ENCODE data around the gene PRM1.

Gene PRM1

DNA sequence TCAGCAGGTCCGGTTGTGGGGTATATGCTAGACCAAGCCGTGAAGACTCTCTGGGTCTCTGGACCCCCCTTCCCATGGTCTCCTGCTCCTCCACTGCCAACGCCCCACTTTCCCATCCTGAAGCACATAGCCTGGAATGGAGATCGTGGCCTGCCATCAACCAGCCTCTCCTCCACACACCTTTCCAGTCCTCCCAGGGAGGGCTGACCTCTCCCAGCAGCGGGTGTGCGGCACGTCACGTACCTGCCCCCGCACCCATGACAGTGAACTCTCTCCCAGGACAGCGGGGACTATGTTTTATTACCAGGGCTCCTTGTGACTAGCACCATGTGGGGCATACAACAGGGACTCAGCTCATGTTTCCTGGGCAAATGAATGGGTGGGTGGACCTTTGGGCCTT is 9.5 kb downstream of the PRM1 start:
- no peak for DNase-seq

- DNase-seq: no peak
Measured at GRCh38 chr16:11270602-11271162, 10.4 kb downstream of the PRM1 start.

DNA sequence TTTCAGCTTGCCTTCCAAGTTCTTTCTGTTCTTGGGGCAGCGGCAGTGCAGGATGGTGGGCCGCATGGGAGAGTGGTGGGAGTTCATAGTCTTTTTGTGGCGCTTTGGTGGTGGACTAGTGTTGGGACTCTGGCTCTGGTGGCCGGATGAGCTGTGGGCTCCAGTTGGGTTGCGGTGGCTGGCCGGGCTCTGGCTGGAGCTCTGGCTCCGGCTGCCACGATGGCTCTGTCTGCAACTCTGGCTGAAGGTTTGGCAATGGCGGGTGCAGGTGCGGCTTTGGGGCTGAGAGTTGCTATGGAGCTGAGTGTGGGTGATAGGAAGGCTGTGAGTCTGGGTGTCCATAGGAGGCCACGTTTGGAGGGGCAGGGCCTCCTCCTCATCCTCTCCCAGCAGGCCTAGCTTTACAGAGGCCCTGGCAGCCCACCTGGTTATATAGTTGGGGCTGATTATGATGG is 12.2 kb downstream of the PRM1 start, which contains the start of gene TNP2:
TSS of gene TNP2 (minus strand) at position 405 of the 455 bp plus-strand sequence. CDS start at position 342, 63 bp downstream.
- no peak for DNase-seq

- no peak for DNase-seq
Measured at GRCh38 chr16:11265124-11265523, 16.0 kb downstream of the PRM1 start.

DNA sequence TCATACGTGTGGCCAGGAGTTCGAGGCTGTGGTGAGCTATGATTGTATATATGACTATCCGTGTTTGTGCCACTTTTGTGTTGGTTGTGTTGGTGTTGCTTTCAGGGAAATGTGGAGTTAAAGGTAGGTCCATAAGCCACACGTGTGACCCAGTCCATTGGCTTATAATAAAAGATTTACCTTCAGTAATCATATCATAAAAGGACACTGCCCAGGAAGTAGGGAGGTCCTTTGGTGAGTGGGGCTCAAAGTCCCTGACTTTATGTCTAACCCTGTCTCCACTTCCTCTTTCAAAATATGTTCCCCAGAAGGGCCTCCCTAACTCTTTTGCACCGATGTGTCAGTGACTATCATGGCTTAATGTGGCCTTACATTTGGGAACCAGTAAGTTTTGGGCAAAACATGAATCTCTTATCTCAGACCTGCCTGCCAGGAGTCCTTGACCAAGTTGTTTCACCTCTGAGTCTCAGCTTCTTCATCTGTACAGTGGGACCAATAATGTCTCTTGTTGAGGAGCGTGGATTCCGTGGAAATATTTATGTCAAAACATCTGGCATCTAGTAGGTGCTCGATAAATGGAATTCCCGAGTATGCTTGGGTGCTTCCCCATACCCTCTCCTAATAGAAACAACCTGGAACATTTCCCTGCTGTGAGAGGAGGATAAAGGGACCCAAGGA is 16.8 kb downstream of the PRM1 start:
- DNase-seq: no peak

DNA sequence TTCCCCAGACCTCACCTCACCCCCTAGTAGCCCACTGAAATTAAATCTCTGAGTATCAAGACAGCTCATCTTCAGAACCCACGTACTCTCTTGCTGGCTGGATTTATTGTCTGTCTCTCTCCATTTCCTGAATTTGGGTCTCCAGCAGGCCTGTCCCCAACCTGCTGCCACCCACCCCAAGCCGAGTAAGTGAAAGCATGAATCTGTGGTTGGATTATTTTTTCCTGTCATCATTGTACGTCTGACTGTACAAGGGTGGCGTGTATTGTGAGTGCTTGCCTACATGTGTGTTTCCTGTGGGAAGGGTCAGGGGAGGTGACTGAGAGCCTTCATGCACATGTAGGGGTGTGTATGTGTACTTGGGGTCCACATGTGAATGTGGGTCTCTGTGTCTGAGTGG is 17.4 kb downstream of the PRM1 start:
- no peak for DNase-seq

- DNase-seq: no peak
Measured at GRCh38 chr16:11262915-11263314, 18.2 kb downstream of the PRM1 start.

GRCh38 chr16:11260596-11260966 is 20.5 kb downstream of the PRM1 start:
- no peak for DNase-seq

DNA sequence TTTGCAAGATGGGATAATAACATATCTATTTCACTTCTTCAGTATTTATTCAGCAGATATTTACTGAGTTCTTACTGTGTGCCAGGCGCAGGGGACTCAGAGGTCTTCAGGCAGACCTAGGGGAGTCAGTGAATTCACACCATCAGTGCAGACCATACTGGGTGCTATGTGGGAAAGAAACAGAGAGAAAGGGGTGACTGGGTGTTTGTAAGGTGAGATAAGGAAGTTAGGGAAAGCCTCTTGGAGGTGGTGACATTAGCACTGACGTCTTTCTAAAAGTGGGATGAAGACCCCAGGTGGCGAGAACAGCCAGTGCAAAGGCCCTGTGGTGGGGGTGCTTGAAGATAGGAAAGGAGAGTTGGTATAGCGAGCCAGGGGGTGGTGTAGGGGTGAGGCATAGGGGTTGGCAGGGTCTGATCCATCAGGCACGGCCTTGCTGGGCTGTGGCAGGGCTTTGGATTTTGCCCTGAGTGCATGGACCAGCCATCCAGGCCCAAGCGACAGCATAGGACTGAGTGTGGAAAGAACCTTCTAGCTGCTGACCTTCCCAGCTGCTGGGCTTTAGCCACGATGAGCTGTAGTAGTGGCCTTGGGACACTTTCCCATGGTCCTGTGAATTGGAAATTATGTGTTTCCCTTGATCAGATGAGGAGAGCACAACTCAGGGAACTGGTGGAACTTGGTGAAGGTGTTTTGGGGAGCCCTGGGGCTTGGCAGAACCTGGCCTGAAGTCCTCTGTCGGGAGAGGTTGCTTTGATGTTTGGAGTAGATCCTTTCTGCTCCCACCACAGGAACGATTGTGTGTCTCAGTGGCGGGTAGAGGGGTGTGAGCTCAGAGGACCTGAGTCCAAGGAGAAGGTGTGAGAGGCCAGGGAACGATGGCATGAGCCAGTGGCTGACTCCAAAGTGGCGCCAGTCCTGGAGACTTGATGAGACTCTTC is 21.2 kb downstream of the PRM1 start:
- no peak for DNase-seq

DNA sequence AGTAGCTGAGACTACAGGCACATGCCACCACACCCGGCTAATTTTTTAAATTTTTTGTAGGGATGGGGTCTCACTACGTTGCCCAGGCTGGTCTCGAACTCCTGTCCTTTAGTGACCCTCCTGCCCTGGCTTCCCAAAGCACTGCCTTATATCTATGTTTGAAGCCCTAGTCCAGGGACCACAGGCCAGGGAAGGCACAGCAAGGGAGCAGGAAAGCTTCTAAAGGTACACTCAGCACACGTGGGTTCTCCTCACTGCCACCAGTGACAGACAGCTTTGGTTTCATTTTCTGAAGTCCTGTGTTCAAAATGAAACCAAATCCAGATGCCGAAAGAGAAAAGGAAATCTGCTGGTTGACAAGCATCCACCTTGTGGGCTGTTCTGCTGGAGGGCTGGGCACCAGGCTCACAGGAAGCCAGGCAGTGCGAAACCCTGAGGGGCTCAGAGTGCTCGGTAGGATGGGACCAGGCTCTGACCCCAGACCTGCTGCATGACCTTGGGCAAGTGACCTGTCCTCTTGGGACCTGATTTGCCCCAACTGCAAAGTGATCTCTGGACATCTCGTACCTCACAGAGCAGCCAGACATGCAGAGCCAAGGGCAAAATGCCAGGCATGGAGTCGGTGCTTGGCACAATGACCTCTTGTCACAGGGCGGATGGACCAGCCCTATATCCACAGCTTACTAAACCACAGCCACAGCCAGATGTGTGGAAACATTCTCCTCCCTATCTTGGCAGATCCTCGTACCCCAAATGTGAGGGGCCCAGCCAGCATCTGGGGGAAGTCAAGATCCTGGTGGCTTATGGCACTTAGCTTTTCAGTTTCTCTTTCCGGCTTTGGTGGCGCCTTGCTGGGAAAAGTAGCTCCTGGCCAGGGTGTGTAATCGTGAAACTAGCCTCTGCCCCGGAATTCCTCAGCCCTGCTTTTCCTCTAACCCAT is 22.3 kb downstream of the PRM1 start:
- no peak for DNase-seq

DNA sequence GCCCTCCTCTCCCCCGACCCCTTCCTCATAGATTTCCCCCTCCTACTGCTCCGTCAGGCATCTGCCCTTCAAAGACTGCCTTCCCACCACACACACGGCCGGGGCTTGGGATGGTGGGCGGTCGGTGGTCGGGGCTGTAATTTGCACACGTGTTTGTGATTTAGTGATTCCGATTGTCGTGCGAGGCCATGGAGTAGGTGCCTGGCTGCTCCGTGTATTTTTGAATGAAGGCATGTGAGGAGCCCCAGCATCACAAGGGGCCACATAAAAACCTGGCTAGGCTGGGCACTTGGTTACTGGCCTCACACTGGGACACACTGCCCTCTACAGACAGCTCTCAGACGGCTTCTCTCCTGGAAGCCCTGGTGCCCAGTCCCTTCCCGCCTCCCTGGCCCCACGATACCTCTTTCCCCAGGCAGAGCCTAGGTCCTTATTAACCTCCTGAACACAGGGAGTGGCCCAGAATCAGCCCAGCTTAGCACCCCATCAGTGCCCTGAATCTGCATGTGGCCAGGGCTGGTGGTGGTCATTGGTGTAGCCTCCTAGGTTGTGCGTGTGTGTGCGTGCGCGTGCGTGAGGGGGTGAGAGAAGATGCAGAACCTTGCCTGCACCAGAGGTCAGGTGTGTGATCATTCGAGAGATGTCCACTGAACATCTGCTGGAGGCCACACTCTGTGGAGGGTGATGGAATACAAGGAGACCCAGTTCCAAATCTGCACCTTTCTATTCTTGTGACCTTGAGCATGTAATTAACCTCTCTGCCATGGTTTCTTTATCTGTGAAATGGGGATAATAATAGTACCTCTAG is 23.8 kb downstream of the PRM1 start:
- peak; percentile 71 for DNase-seq

- DNase-seq: no peak
Measured at GRCh38 chr16:11256661-11257130, 24.4 kb downstream of the PRM1 start.

DNA sequence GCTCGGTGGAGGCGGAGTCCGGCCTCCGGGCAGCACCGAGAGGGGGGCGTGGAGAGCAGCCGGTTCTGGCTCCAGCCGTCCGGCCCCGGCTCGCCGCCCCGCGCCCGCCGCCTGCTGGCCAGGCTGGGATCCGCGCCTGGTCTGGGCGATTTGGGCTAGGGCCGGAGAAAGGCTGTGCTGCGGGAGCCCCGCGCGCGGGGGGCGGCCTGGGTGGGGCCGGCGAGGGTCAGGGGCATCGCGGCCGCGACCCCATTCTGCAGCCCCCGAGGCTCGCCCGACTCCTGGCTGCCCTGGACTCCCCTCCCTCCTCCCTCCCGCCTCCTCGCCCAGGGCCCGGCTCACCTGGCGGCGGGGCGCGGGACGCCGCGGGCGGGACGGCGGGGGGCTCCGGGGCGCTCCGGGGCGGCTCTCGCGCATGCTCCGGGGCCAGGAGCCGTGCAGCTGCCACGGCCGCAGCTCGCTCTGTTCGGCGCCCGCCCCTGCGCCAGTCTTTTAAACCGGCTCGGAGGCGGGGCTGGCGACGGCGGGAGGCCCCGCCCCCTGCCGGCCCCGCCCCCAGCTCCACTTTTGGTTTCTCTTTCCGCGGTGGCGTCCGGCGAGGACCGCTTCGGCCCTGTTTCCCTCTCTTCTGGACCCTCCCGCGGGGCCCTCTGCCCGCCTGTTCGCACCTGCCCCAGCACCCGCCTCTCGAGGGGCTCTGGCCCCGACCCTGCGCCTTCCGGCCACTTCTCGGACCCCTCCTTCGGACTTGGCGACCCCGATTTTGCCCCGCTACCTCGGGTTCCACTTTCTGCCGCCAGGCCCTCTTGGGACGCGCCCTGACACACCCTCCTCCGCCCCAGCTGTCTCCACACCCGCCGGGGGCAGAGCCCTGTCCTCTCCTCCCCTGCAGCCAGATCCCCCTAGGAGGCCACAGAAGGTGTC is 25.1 kb downstream of the PRM1 start, which contains the start of gene SOCS1:
TSS of gene SOCS1 (minus strand) at position 468 of the 924 bp plus-strand sequence. CDS start 726 bp downstream, outside the sequence.
- DNase-seq: peak; percentile 69

DNA sequence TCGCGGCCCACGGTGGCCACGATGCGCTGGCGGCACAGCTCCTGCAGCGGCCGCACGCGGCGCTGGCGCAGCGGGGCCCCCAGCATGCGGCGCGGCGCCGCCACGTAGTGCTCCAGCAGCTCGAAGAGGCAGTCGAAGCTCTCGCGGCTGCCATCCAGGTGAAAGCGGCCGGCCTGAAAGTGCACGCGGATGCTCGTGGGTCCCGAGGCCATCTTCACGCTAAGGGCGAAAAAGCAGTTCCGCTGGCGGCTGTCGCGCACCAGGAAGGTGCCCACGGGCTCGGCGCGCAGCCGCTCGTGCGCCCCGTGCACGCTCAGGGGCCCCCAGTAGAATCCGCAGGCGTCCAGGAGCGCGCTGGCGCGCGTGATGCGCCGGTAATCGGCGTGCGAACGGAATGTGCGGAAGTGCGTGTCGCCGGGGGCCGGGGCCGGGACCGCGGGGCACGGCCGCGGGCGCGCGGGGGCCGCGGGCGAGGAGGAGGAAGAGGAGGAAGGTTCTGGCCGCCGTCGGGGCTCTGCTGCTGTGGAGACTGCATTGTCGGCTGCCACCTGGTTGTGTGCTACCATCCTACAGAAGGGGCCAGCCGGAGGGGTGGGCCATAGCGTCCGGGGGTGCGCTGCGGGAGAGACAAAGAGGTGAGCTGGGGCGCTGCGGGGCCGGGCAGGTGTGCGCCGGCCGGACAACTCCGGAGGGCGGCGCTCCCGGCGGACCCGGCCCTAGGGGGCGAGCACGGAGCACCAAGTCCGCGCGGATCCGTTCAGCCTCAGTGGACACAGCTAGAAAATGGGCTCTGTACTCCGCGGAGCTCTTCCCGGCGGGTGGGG is 26.0 kb downstream of the PRM1 start:
- peak; percentile 23 for DNase-seq

DNA sequence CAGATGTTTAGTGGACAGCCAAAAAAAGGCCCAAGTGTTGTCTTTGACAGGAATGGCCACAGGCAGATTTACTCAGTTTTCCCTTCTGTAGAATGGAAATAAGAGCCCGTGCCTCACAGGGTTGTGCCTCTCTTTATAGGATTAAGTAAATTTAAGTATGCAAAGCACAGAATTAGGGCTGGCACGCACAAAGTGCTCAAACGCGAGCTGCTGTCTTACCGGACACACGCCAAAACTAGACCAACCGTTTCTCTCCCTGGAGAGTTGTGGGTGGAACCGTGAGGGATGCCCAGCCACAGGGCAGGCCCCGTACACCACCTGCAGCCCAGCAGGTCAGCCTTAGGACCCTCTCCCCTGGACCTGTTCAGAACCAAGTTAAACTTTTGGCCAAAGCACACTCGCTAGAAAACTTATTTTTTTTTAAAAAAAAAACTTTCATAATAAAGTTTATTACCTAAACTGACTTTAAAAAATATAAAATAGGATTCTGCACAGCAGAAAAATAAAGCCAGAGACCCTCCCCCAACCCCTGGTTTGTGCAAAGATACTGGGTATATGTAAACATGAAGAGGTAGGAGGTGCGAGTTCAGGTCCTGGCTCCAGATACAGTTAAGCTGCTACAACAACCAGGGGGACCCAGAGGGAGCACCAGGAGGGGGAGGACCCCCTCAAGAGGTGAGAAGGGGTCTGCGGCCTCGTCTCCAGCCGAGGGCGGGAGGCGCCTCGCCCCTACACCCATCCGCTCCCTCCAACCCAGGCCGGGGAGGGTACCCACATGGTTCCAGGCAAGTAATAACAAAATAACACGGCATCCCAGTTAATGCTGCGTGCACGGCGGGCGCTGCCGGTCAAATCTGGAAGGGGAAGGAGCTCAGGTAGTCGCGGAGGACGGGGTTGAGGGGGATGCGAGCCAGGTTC is 26.9 kb downstream of the PRM1 start:
- no peak for DNase-seq

- no peak for DNase-seq
Measured at GRCh38 chr16:11253009-11253994, 27.8 kb downstream of the PRM1 start.

DNA sequence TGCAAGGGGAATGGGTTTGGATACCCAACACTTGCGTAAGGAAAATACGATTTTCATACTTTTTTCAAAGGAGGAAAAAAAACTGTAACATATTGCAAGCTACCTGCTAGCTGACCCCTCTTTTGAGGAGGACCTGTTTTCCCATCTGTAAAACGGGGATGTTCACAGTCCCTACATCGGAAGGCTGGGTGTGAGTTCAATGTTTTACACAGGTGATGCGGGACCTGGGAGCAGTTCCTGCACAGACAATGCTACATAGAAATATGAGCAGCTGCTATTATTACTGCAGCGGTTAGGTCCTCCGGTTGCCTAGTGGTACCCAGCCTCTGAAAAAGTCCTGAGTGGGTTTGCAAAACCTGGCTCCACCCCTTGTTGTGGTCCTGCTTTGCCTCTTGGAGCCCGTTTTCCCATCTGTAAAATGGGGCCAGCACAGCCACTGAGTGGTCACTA is 28.6 kb downstream of the PRM1 start:
- no peak for DNase-seq
